Measurements from ENCODE around the gene ZNF280B. TPM values are rescaled to one million over a fixed set of nuclear protein-coding genes. Genes with fewer than 3 reads are reported as not detected.
"Not testable (repeated sequence)": the region's sequence is repeated elsewhere in the genome, so short reads cannot be mapped to it uniquely, and the experiment has no call there.

Gene ZNF280B
- total RNA-seq, 1 experiment from 2014 or later: 2.9 TPM

- no peak for DNase-seq
- H3K4me3 ChIP-seq (ENCODE audit: insufficient read depth, low read depth, low read length): no peak overlapping the region
- H3K27me3 ChIP-seq (ENCODE audit: control insufficient read depth, insufficient read depth, low read length): peaks cover 61% of the 10 kb centered on the region
- no peaks in the 10 kb centered on the region for H3K36me3 ChIP-seq (replicated peaks; ENCODE audit: control insufficient read depth, insufficient read depth, low read length)
These were observed 37.9 kb upstream of the ZNF280B start for GRCh38 chr22:22546490-22546889.

- Histone ChIP-seq H3K4me3 (ENCODE audit: insufficient read depth, low read depth, low read length) (no peak overlapping the region), H3K36me3 (replicated peaks; ENCODE audit: control insufficient read depth, insufficient read depth, low read length) (no peaks in the 10 kb centered on the region), H3K27me3 (ENCODE audit: control insufficient read depth, insufficient read depth, low read length) (peaks cover 52% of the 10 kb centered on the region)
- no peak for DNase-seq
These were observed 36.5 kb upstream of the ZNF280B start for GRCh38 chr22:22545084-22545483.

GRCh38 chr22:22538226-22538989 lies 29.9 kb upstream of the ZNF280B start:
- no peak for DNase-seq
- Histone ChIP-seq H3K27me3 (ENCODE audit: control insufficient read depth, insufficient read depth, low read length) (peaks cover 35% of the 10 kb centered on the region), H3K36me3 (replicated peaks; ENCODE audit: control insufficient read depth, insufficient read depth, low read length) (no peaks in the 10 kb centered on the region), H3K4me3 (ENCODE audit: insufficient read depth, low read depth, low read length) (no peak overlapping the region)

GRCh38 chr22:22536916-22537315 lies 28.4 kb upstream of the ZNF280B start:
- no peak for DNase-seq
- Histone ChIP-seq H3K36me3 (replicated peaks; ENCODE audit: control insufficient read depth, insufficient read depth, low read length) (no peaks in the 10 kb centered on the region), H3K27me3 (ENCODE audit: control insufficient read depth, insufficient read depth, low read length) (peaks cover 24% of the 10 kb centered on the region), H3K4me3 (ENCODE audit: insufficient read depth, low read depth, low read length) (no peak overlapping the region)

- DNase-seq: no peak
- H3K27me3 ChIP-seq (ENCODE audit: control insufficient read depth, insufficient read depth, low read length): peaks cover 24% of the 10 kb centered on the region
- no peaks in the 10 kb centered on the region for H3K36me3 ChIP-seq (replicated peaks; ENCODE audit: control insufficient read depth, insufficient read depth, low read length)
- H3K4me3 ChIP-seq (ENCODE audit: insufficient read depth, low read depth, low read length): no peak overlapping the region
These were observed 28.0 kb upstream of the ZNF280B start for GRCh38 chr22:22536515-22536914.

GRCh38 chr22:22535662-22536061 lies 27.1 kb upstream of the ZNF280B start:
- H3K36me3 ChIP-seq (replicated peaks; ENCODE audit: control insufficient read depth, insufficient read depth, low read length): no peaks in the 10 kb centered on the region
- peaks cover 22% of the 10 kb centered on the region for H3K27me3 ChIP-seq (ENCODE audit: control insufficient read depth, insufficient read depth, low read length)
- no peak overlapping the region for H3K4me3 ChIP-seq (ENCODE audit: insufficient read depth, low read depth, low read length)
- DNase-seq: no peak

GRCh38 chr22:22534604-22535415 lies 26.3 kb upstream of the ZNF280B start:
- peaks cover 18% of the 10 kb centered on the region for H3K27me3 ChIP-seq (ENCODE audit: control insufficient read depth, insufficient read depth, low read length)
- no peak overlapping the region for H3K4me3 ChIP-seq (ENCODE audit: insufficient read depth, low read depth, low read length)
- no peak for DNase-seq
- no peaks in the 10 kb centered on the region for H3K36me3 ChIP-seq (replicated peaks; ENCODE audit: control insufficient read depth, insufficient read depth, low read length)

GRCh38 chr22:22533863-22534262 lies 25.3 kb upstream of the ZNF280B start:
- no peak for DNase-seq
- Histone ChIP-seq H3K4me3 (ENCODE audit: insufficient read depth, low read depth, low read length) (no peak overlapping the region), H3K27me3 (ENCODE audit: control insufficient read depth, insufficient read depth, low read length) (peaks cover 15% of the 10 kb centered on the region), H3K36me3 (replicated peaks; ENCODE audit: control insufficient read depth, insufficient read depth, low read length) (no peaks in the 10 kb centered on the region)

GRCh38 chr22:22533417-22533816 lies 24.9 kb upstream of the ZNF280B start:
- Histone ChIP-seq H3K27me3 (ENCODE audit: control insufficient read depth, insufficient read depth, low read length) (peaks cover 13% of the 10 kb centered on the region), H3K36me3 (replicated peaks; ENCODE audit: control insufficient read depth, insufficient read depth, low read length) (no peaks in the 10 kb centered on the region), H3K4me3 (ENCODE audit: insufficient read depth, low read depth, low read length) (no peak overlapping the region)
- no peak for DNase-seq

- H3K4me3 ChIP-seq (ENCODE audit: insufficient read depth, low read depth, low read length): not testable (repeated sequence)
- H3K27me3 ChIP-seq (ENCODE audit: control insufficient read depth, insufficient read depth, low read length): peaks cover 15% of the 10 kb centered on the region
These were observed 24.1 kb upstream of the ZNF280B start for GRCh38 chr22:22532547-22533071.

GRCh38 chr22:22531770-22532546 lies 23.4 kb upstream of the ZNF280B start:
- Histone ChIP-seq H3K4me3 (ENCODE audit: insufficient read depth, low read depth, low read length) (no peak overlapping the region), H3K36me3 (replicated peaks; ENCODE audit: control insufficient read depth, insufficient read depth, low read length) (no peaks in the 10 kb centered on the region), H3K27me3 (ENCODE audit: control insufficient read depth, insufficient read depth, low read length) (peaks cover 13% of the 10 kb centered on the region)
- no peak for DNase-seq

More at GRCh38 chr22:22532547-22533071, 24.1 kb upstream of the ZNF280B start:
- DNase-seq; H3K36me3 ChIP-seq (replicated peaks; ENCODE audit: control insufficient read depth, insufficient read depth, low read length): not testable (repeated sequence)

GRCh38 chr22:22528780-22529179 lies 20.2 kb upstream of the ZNF280B start:
- no peak overlapping the region for H3K4me3 ChIP-seq (ENCODE audit: insufficient read depth, low read depth, low read length)
- DNase-seq: no peak
- H3K36me3 ChIP-seq (replicated peaks; ENCODE audit: control insufficient read depth, insufficient read depth, low read length): no peaks in the 10 kb centered on the region
- peaks cover 13% of the 10 kb centered on the region for H3K27me3 ChIP-seq (ENCODE audit: control insufficient read depth, insufficient read depth, low read length)

- H3K4me3 ChIP-seq (ENCODE audit: insufficient read depth, low read depth, low read length): no peak overlapping the region
- no peaks in the 10 kb centered on the region for H3K36me3 ChIP-seq (replicated peaks; ENCODE audit: control insufficient read depth, insufficient read depth, low read length)
- H3K27me3 ChIP-seq (ENCODE audit: control insufficient read depth, insufficient read depth, low read length): peaks cover 11% of the 10 kb centered on the region
- no peak for DNase-seq
These were observed 18.8 kb upstream of the ZNF280B start for GRCh38 chr22:22527312-22527711.

- DNase-seq: no peak
- Histone ChIP-seq H3K36me3 (replicated peaks; ENCODE audit: control insufficient read depth, insufficient read depth, low read length) (no peaks in the 10 kb centered on the region), H3K27me3 (ENCODE audit: control insufficient read depth, insufficient read depth, low read length) (peaks cover 13% of the 10 kb centered on the region), H3K4me3 (ENCODE audit: insufficient read depth, low read depth, low read length) (no peak overlapping the region)
These were observed 17.8 kb upstream of the ZNF280B start for GRCh38 chr22:22526125-22526912.

Data from H7 (cell line).